Spleen (tissue), 7 donors: ENCODE results near the gene EHMT1.

Experiments
- CTCF ChIP-seq, 11 experiments: fragments of 200-600 bp in 7 of 11; fragments of 450-650 bp in 4 of 11; sonication (generic) in 4 of 11; IDR thresholded peaks in 8 of 11; conservative IDR thresholded peaks in 3 of 11; 1 replicate in 7 of 11; 2 replicates in 4 of 11; pipeline versions ENCODE4 v1.4.0 to v1.8.0; 2016 to 2021; ENCODE audit warnings: antibody characterized with exemption in 11 of 11, inconsistent platforms in 4 of 11, mild to moderate bottlenecking in 1 of 11
- POLR2A ChIP-seq, 3 donors: fragments of 450-650 bp; IDR thresholded peaks; one replicate each; pipeline ENCODE4 v1.5.1; 2017; ENCODE audit warnings: antibody characterized with exemption in 3 of 3, mild to moderate bottlenecking in 1 of 3
- donor health status: DM: no; HTN: no; CAD: no; lungs with moderate emphysema.
- donor health status: DM: no; HTN: no; CAD: no.
- donor health status: DM: no; HTN: no; CAD: no.

GRCh38 chr9:137875846-137876245 is 257.0 kb downstream of the EHMT1 start:
- TF ChIP-seq POLR2A (IDR thresholded peaks at IDR 0.05) (no peak), CTCF (IDR thresholded peaks at IDR 0.05 in 8 of 11, conservative IDR thresholded peaks at IDR 0.05 in 3 of 11) (no peak)
